Gastroesophageal sphincter (tissue), 4 donors: ENCODE data around the gene FAM181B. TPM values are rescaled to one million over a fixed set of nuclear protein-coding genes. Genes with fewer than 3 reads are reported as not detected.

Experiments used
- ATAC-seq: fragments of 150-250 bp; one replicate; pipeline ENCODE4 v1.9.1; 2016; ENCODE audit warnings: mild to moderate bottlenecking, moderate library complexity
- H3K27ac ChIP-seq, 4 donors: fragments of 200-600 bp; sonication (generic) in 3 of 4; 1 replicate in 3 of 4; 2 replicates in 1 of 4; pipeline ENCODE4 v1.5.1; 2016 to 2019
- H3K27me3 ChIP-seq: fragments of 200-600 bp; sonication (generic); one replicate; pipeline ENCODE4 v1.5.1; 2019
- H3K36me3 ChIP-seq, 2 donors: fragments of 200-600 bp; sonication (generic); one replicate each; pipeline ENCODE4 v1.5.1; 2019; ENCODE audit warnings: control low read depth in 1 of 2
- H3K4me1 ChIP-seq, 3 donors: fragments of 200-600 bp; sonication (generic); 1 replicate in 2 of 3; 2 replicates in 1 of 3; pipeline ENCODE4 v1.5.1; 2016 to 2019; ENCODE audit warnings: control low read depth in 2 of 3
- H3K4me3 ChIP-seq, 2 donors: fragments of 200-600 bp; sonication (generic); one replicate each; pipeline ENCODE4 v1.5.1; 2019; ENCODE audit warnings: mild to moderate bottlenecking in 1 of 2, moderate library complexity in 1 of 2
- H3K9me3 ChIP-seq, 3 donors: fragments of 200-600 bp; sonication (generic); one replicate each; pipeline ENCODE4 v1.5.1; 2017 to 2019; ENCODE audit warnings: control low read depth in 2 of 3
- EP300 ChIP-seq: sonication (generic); formaldehyde crosslinking; IDR thresholded peaks from one replicate; pipeline ENCODE4 v1.6.1; 2017; ENCODE audit warnings: antibody characterized with exemption, mild to moderate bottlenecking
- POLR2A ChIP-seq, 2 donors: fragments of 450-650 bp; IDR thresholded peaks; one replicate each; pipeline ENCODE4 v1.6.1; 2017; ENCODE audit warnings: antibody characterized with exemption in 2 of 2, mild to moderate bottlenecking in 2 of 2, moderate library complexity in 1 of 2
- POLR2AphosphoS5 ChIP-seq: sonication (generic); formaldehyde crosslinking; IDR thresholded peaks from one replicate; pipeline ENCODE4 v1.6.1; 2017; ENCODE audit warnings: antibody characterized with exemption
- WGBS, 2 donors: methylation state at CpG; one replicate each; pipeline ENCODE4 v1.1.5; 2018; ENCODE audit warnings: low coverage in 1 of 2; 5-methylcytosine and 5-hydroxymethylcytosine counted together
- total RNA-seq, 4 donors: library from RNA; depleted of rRNA; stranded (reverse); fragments of >200 nt; gene quantifications; one replicate each; pipeline ENCODE4 v1.1.0, GENCODE V29; 2016
- TF ChIP-seq, protein P1 (sequence below), 4 experiments: fragments of 200-600 bp in 2 of 4; fragments of 450-650 bp in 2 of 4; sonication (generic) in 1 of 4; IDR thresholded peaks; one replicate each; pipeline ENCODE4 v1.5.1; 2017 to 2019; ENCODE audit warnings: antibody characterized with exemption in 4 of 4, mild to moderate bottlenecking in 2 of 4, moderate library complexity in 2 of 4

Gene FAM181B
- total RNA-seq, 4 donors from 2014 or later, result 0.81 to 1.9 (median 1.4) TPM

DNA sequence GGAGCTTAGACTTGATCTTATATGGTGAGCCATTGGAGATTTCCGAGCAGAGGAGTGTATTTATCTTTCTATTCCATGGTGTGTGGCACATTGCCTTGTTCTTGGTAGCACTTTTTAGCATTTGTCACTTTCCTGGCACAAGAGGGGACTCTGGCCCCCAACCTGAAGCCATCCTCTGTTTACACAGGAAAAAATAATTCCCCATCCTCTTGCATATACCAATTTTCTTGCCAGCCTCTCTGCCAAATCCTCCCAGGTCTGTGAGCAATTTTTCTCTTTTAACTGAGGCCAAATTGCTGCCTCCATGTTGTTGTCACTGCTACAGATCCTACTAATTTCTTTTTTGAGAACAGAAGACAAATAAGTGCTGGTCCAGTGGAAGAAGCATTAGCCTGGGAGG, 20.3 kb upstream of the FAM181B start:
- 17 to 70% methylated on average over 1 of the region's 1 CpG for WGBS, 2 donors
- TF ChIP-seq, protein P1, sequence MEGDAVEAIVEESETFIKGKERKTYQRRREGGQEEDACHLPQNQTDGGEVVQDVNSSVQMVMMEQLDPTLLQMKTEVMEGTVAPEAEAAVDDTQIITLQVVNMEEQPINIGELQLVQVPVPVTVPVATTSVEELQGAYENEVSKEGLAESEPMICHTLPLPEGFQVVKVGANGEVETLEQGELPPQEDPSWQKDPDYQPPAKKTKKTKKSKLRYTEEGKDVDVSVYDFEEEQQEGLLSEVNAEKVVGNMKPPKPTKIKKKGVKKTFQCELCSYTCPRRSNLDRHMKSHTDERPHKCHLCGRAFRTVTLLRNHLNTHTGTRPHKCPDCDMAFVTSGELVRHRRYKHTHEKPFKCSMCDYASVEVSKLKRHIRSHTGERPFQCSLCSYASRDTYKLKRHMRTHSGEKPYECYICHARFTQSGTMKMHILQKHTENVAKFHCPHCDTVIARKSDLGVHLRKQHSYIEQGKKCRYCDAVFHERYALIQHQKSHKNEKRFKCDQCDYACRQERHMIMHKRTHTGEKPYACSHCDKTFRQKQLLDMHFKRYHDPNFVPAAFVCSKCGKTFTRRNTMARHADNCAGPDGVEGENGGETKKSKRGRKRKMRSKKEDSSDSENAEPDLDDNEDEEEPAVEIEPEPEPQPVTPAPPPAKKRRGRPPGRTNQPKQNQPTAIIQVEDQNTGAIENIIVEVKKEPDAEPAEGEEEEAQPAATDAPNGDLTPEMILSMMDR (IDR thresholded peaks at IDR 0.05), result no peak
- no peak for TF ChIP-seq EP300
- no peaks in the 10 kb centered on the region for H3K4me1 ChIP-seq
- H3K36me3 ChIP-seq, result no peaks in the 10 kb centered on the region
- ATAC-seq, result no peak
- H3K27ac ChIP-seq, result peak overlapping the region in 1 of 4 donors; percentile 11
- no peaks in the 10 kb centered on the region for H3K27me3 ChIP-seq
- no peaks in the 10 kb centered on the region for H3K9me3 ChIP-seq
- H3K4me3 ChIP-seq, result no peak overlapping the region

DNA sequence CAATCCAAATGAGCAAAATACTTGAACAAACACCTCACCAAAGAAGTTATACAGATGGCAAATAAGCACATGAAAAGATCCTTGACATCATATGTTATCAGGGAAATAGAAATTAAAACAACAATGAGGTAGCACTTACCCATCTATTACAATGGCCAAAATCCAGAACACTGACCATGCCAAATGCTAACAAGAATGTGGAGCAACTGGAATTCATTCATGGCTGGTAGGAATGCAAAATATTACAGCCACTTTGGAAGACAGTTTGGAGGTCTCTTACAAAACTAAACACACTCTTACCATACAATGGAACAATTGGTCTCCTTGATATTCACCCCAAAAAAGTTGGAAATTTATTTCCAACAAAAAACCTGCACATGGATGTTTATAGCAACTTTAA, 19.1 kb upstream of the FAM181B start:
- H3K27ac ChIP-seq, result no peak overlapping the region
- no peaks in the 10 kb centered on the region for H3K9me3 ChIP-seq
- H3K4me1 ChIP-seq, result no peaks in the 10 kb centered on the region
- no peaks in the 10 kb centered on the region for H3K27me3 ChIP-seq
- no peak for TF ChIP-seq POLR2A (IDR thresholded peaks at IDR 0.05)
- H3K4me3 ChIP-seq, result no peak overlapping the region
- no peak for ATAC-seq
- H3K36me3 ChIP-seq, result no peaks in the 10 kb centered on the region

DNA sequence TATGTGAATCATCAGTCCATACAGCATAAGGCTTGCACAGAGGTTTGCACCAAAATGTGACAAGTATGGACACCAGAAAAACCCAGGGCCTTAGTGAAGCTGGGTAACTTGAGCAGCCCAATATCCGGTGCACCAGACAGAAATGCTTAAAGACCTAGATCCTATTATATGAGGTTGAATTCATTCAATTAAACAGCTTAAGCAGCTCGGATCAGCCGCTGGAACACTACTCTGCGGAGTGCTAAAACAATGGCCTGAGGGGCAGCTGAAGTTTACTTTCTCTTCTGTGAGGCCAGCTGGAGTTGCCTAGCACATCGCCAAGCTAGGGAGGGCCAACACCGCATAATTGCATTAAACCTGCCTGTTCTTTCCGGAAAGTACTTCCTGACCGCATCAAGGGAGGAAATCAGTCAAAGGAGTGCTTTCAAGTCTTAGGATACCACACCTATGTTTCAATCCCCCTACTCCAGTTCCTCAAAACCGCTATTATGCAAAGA, 17.0 kb upstream of the FAM181B start:
- Histone ChIP-seq H3K4me3 (no peak overlapping the region), H3K27me3 (no peaks in the 10 kb centered on the region), H3K9me3 (no peaks in the 10 kb centered on the region), H3K27ac (no peak overlapping the region), H3K4me1 (no peaks in the 10 kb centered on the region), H3K36me3 (no peaks in the 10 kb centered on the region)
- TF ChIP-seq, protein P1 (IDR thresholded peaks at IDR 0.05), result no peak
- TF ChIP-seq POLR2A (IDR thresholded peaks at IDR 0.05) (peak in 1 of 2 donors; percentile 8), EP300 (no peak), POLR2AphosphoS5 (no peak)
- no peak for ATAC-seq
- 48 to 52% methylated on average over 6 to 7 of the region's 9 CpGs for WGBS, 2 donors

DNA sequence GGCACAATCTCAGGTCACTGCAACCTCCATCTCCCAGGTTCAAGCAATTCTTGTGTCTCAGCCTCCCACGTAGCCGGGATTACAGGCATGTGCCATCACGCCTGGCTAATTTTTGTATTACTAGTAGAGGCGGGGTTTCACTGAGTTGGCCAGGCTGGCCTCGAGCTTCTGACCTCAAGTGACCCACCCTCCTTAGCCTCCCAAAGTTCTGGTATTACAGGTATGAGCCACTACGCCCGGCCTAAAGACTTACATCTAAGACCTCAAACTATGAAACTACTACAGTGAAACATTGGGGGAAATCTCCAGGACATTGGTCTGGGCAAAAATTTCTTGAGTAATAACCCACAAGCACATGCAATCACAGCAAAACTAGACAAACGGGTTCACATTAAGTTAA, 13.8 kb upstream of the FAM181B start:
- H3K4me1 ChIP-seq, result no peaks in the 10 kb centered on the region
- no peaks in the 10 kb centered on the region for H3K36me3 ChIP-seq
- H3K9me3 ChIP-seq, result no peaks in the 10 kb centered on the region
- H3K27me3 ChIP-seq, result no peaks in the 10 kb centered on the region
- H3K4me3 ChIP-seq, result no peak overlapping the region
- ATAC-seq, result no peak
- H3K27ac ChIP-seq, result no peak overlapping the region
- WGBS, 2 donors, result 81 to 86% methylated on average over 4 to 8 of the region's 8 CpGs
- TF ChIP-seq, protein P1 (IDR thresholded peaks at IDR 0.05), result no peak
- TF ChIP-seq POLR2A (IDR thresholded peaks at IDR 0.05) (no peak), POLR2AphosphoS5 (no peak), EP300 (no peak)

DNA sequence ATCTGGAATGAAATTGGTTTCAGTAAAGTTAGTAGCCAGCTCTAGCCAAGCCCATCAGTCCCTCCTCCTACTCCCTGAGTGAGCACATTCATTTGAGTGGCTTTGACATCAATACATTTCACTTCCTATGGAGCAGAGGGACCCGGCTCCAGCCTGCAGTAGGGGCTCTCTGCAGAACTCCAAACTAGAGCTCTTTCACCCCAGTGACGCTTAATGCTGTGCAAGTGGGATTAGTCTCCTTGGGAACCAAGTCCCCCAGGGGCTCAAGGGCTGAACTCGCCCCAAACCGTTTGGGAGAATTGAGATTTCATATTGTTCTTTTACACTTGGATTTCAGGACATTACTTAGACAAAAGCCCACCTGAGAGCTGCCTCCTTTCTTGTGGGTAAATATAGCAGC, 4.4 kb upstream of the FAM181B start:
- no peak for ATAC-seq
- Histone ChIP-seq H3K27ac (no peak overlapping the region), H3K4me3 (no peak overlapping the region), H3K27me3 (peaks cover 24% of the 10 kb centered on the region), H3K4me1 (peaks cover 0 to 10% (median 0%) of the 10 kb centered on the region in 3 donors), H3K36me3 (no peaks in the 10 kb centered on the region), H3K9me3 (no peaks in the 10 kb centered on the region)
- WGBS, 2 donors, result 33 to 53% methylated on average over 3 of the region's 4 CpGs
- TF ChIP-seq POLR2AphosphoS5 (no peak), EP300 (no peak), POLR2A (IDR thresholded peaks at IDR 0.05) (no peak)
- TF ChIP-seq, protein P1 (IDR thresholded peaks at IDR 0.05), result no peak
